CD4-positive, alpha-beta T cell treated with Interferon gamma for 1 hour (primary cell): ENCODE data around the gene PCDHGB6.
A peak's percentile ranks its signal among the peaks of the same experiment; 100 is the strongest.
"Not testable (repeated sequence)": the region's sequence is repeated elsewhere in the genome, so short reads cannot be mapped to it uniquely, and the experiment has no call there.

ENCODE experiments used
- DNase-seq: peaks from one replicate; pipeline ENCODE4 v3.0.0-alpha.2; 2020

The PCDHGB6 gene

GRCh38 chr5:141389153-141390042, 18.4 kb upstream of the PCDHGB6 start:
- no peak for DNase-seq

DNA sequence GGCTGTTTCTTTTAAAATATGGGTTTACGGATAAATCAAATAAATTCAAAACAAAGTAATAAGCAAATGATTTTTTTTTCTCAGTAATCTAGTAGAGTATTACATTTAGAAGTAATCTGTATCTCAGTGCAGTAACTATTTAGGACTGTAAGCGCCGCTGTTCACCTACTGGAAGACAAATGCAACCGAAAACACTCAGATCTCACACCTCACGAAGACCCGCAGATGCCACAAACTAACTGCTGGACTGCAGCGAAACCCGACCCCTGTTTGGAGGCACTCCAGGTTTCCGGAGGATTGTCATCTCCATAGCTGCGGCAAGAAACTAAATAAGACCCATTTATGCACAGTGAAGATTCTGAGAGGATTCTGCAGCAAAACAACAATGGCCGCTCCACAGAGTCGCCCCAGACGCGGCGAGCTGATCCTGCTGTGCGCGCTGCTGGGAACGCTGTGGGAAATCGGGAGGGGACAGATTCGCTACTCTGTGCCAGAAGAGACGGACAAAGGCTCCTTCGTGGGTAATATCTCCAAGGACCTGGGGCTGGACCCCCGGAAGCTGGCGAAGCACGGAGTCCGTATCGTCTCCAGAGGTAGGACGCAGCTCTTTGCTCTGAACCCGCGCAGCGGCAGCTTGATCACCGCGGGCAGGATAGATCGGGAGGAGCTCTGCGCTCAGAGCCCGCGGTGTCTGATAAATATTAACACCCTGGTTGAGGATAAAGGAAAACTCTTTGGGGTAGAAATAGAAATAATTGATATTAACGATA, 15.2 kb upstream of the PCDHGB6 start, which contains the start of gene PCDHGA8:
PCDHGA8 (plus strand) TSS at position 205 of the 770 bp plus-strand sequence; CDS start at position 386, 181 bp downstream.
- no peak for DNase-seq

- no peak for DNase-seq
These were observed 14.6 kb upstream of the PCDHGB6 start for GRCh38 chr5:141393267-141393666.

GRCh38 chr5:141394401-141395187, 13.2 kb upstream of the PCDHGB6 start:
- DNase-seq = not testable (repeated sequence)

DNA sequence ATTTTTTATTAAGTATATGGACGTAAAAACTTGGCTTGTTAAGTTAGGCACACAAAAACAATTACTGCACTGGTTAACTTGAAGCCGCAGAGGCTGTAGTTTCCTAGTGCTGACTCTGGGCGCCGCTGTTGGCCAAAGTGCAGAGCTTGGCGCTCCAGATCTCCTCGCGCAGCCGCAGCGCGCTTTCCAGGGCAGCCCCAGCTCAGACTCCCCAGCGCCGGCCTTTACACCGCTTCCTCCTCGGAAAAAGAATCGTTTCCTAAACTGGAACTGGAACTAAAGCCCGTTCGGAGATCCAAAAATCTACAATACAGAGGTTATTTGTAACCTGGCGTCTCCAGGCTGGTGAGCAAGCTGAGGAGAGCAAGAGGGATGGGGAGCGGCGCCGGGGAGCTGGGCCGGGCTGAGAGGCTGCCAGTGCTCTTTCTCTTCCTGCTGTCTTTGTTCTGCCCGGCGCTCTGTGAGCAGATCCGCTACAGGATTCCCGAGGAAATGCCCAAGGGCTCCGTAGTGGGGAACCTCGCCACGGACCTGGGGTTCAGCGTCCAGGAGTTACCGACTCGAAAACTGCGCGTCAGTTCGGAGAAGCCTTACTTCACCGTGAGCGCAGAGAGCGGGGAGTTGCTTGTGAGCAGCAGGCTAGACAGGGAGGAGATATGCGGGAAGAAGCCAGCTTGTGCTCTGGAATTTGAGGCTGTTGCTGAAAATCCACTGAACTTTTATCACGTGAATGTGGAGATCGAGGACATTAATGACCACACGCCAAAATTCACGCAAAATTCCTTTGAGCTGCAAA, 9.9 kb upstream of the PCDHGB6 start, which contains the start of gene PCDHGB5:
PCDHGB5 (plus strand) TSS at position 192 of the 796 bp plus-strand sequence; CDS start at position 373, 181 bp downstream.
- peak; percentile 30 for DNase-seq

GRCh38 chr5:141398608-141399007, 9.2 kb upstream of the PCDHGB6 start:
- no peak for DNase-seq

- no peak for DNase-seq
These were observed 8.1 kb upstream of the PCDHGB6 start for GRCh38 chr5:141399555-141400258.

DNA sequence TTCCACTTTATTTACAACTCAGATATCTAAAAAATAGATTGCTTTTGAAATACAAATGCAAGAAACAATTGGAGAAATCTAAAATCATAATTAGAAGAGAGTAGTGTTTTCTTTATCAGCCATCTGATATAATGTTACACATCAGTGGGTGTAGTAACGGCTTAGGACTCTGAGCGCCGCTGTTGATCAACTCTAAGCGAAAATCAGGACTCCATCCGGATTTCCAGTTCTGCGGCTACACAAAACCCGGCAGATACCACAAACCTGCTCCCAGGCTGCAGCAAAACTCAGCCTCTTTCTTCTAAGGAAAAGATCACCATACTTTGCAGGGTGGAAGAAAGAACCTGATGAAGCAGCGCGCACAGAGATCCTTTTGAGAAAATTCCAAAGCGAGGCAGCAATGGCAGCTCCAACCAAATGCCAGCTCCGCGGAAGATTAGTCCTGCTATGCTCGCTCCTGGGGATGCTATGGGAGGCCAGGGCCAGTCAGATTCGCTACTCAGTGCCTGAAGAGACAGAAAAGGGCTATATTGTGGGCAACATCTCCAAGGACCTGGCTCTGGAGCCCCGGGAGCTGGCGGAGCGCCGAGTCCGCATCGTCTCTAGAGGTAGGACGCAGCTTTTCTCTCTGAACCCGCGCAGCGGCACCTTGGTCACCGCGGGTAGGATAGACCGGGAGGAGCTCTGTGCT, 5.1 kb upstream of the PCDHGB6 start, which contains the start of gene PCDHGA9:
PCDHGA9 (plus strand) TSS at position 226 of the 691 bp plus-strand sequence; CDS start at position 401, 175 bp downstream.
- DNase-seq = no peak

DNA sequence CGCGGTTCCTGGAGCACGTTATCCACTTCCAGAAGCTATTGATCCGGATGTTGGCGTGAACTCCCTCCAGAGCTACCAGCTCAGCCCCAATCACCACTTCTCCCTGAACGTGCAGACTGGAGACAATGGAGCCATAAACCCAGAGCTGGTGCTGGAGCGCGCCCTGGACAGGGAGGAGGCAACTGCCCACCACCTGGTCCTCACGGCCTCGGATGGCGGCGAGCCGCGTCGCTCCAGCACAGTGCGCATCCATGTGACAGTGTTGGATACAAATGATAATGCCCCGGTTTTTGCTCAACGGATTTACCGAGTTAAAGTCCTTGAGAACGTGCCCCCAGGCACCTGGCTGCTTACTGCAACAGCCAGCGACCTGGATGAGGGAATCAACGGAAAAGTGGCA, 4.4 kb upstream of the PCDHGB6 start:
- DNase-seq = no peak

- DNase-seq = no peak
These were observed 1.9 kb downstream of the PCDHGB6 start for GRCh38 chr5:141409598-141410306.

DNA sequence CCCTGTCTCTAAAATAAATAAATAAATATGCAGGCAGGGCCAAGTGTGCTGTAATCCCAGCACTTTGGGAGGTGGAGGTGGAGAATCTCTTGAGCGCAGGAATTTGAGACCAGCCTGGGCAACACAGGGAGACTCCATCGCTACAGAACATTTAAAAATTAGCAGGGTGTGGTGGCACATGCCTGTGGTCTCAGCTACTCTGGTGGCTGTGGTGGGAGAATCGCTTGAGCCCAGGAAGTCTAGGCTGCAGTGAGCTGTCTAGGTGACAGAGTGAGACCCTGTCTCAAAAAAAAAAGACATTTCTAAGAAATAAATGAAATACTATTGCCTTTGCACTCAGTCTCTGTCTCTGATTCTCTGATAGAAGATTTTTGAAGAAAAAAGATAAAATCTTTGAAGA, 3.8 kb downstream of the PCDHGB6 start:
- DNase-seq = no peak

DNA sequence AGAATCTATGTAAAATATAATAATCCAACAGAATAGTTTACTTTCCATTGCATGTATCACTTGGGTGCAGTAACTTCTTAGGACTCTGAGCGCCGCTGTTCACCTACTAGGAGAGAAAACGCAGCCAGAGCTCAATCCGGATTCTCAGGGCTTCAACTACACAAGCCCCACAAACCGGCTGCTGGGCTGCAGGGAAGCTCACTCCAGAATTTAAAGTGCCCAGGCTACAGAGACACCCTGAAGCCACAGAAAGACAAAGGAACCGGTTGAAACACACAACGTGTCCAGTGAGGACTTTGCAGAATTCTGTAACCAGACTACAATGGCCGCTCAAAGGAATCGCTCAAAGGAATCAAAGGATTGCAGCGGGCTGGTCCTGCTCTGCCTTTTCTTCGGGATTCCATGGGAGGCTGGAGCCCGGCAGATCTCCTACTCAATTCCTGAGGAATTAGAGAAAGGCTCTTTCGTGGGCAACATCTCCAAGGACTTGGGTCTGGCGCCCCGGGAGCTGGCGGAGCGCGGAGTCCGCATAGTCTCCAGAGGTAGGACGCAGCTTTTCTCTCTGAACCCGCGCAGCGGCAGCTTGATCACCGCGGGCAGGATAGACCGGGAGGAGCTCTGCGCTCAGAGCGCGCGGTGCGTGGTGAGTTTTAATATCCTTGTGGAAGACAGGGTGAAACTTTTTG, 5.2 kb downstream of the PCDHGB6 start, which contains the start of gene PCDHGA10:
PCDHGA10 (plus strand) TSS at position 134 of the 686 bp plus-strand sequence; CDS start at position 323, 189 bp downstream.
- peak; percentile 41 for DNase-seq

- DNase-seq = no peak
These were observed 5.8 kb downstream of the PCDHGB6 start for GRCh38 chr5:141413540-141414069.

DNA sequence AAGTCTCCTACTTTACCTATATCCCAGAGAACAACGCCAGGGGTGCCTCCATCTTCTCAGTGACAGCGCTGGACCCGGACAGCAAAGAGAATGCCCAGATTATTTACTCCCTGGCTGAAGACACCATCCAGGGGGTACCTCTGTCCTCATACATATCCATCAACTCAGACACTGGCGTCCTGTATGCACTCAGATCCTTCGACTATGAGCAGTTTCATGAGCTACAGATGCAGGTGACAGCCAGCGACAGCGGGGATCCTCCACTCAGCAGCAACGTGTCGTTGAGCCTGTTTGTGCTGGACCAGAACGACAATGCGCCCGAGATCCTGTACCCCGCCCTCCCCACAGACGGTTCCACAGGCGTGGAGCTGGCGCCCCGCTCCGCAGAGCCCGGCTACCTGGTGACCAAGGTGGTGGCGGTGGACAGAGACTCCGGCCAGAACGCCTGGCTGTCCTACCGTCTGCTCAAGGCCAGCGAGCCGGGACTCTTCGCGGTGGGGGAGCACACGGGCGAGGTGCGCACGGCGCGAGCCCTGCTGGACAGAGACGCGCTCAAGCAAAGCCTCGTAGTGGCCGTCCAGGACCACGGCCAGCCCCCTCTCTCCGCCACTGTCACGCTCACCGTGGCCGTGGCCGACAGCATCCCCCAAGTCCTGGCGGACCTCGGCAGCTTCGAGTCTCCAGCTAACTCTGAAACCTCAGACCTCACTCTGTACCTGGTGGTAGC, 6.9 kb downstream of the PCDHGB6 start:
- not testable (repeated sequence) for DNase-seq

DNA sequence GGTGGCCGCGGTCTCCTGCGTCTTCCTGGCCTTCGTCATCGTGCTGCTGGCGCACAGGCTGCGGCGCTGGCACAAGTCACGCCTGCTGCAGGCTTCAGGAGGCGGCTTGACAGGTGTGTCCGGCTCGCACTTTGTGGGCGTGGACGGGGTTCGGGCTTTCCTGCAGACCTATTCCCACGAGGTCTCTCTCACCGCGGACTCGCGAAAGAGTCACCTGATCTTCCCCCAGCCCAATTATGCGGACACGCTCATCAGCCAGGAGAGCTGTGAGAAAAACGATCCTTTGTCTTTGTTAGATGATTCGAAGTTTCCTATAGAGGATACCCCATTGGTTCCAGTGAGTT, 7.4 kb downstream of the PCDHGB6 start:
- not testable (repeated sequence) for DNase-seq

DNA sequence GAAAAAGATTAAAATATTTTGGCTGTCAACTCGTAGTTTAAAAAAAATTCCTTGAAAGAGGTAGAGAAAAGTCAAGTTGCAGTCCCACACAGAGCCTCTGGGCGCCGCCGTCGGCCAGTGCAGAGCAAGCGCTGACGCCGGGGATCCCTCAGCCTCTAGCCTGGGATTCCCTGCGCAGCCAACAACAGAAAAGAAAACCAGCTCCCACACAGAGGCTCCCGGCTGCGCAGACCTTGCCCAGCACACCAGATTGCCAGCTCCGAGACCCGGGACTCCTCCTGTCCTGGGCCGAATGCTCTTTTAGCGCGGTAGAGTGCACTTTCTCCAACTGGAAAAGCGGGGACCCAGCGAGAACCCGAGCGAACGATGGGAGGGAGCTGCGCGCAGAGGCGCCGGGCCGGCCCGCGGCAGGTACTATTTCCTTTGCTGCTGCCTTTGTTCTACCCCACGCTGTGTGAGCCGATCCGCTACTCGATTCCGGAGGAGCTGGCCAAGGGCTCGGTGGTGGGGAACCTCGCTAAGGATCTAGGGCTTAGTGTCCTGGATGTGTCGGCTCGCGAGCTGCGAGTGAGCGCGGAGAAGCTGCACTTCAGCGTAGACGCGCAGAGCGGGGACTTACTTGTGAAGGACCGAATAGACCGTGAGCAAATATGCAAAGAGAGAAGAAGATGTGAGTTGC, 9.8 kb downstream of the PCDHGB6 start, which contains the start of gene PCDHGB7:
PCDHGB7 (plus strand) TSS at position 184 of the 679 bp plus-strand sequence; CDS start at position 367, 183 bp downstream.
- peak; percentile 43 for DNase-seq
